Measurements from ENCODE around the gene LLPH. TPM values are rescaled to one million over a fixed set of nuclear protein-coding genes. Genes with fewer than 3 reads are reported as not detected.

Gene LLPH
- total RNA-seq (2016; rRNA removed; fragmentation: Illumina TruSeq; extraction: Trizol) (25.6 and 38.6 TPM in 2 replicates), polyA plus RNA-seq (2011; rRNA removed) (3.7 and 4.2 TPM in 2 replicates), polyA minus RNA-seq (2011; rRNA and poly(A)+ RNA removed; ENCODE audit: low replicate concordance) (1.2 and 2.7 TPM in 2 replicates), Bru-seq, nascent RNA (percentile 73 among the genes with signal in this experiment), BruChase-seq, experiment 1, labeled RNA remaining after a 6-hour chase (percentile 81 among the genes with signal in this experiment), BruChase-seq, experiment 2, labeled RNA remaining after a 2-hour chase (percentile 78 among the genes with signal in this experiment)
- 5.4 and 7.8 TPM in 2 replicates for total RNA-seq (2016; cell fraction: cytosol; rRNA removed; fragmentation: Illumina TruSeq; extraction: Trizol; ENCODE audit: low read depth)
- total RNA-seq (2016; cell fraction: insoluble cytoplasmic fraction; rRNA removed; fragmentation: Illumina TruSeq; extraction: Trizol): 22.4 and 38.8 TPM in 2 replicates
- 7.7 and 9.0 TPM in 2 replicates for total RNA-seq (2016; cell fraction: membrane; rRNA removed; fragmentation: Illumina TruSeq; extraction: Trizol)
- total RNA-seq (2016; cell fraction: nucleus; rRNA removed; fragmentation: Illumina TruSeq; extraction: Trizol): 9.0 and 10.8 TPM in 2 replicates
- 1.4 and 3.0 TPM in 2 replicates for polyA plus RNA-seq (2011; cell fraction: cytosol; rRNA removed)
- polyA plus RNA-seq (2011; cell fraction: nucleus; rRNA removed): 0.72 and 0.88 TPM in 2 replicates
- 15.8 and 20.3 TPM in 2 replicates for polyA plus RNA-seq (2012)
- 10.1 and 12.2 TPM in 2 replicates for polyA plus RNA-seq (2016; cell fraction: cytosol; fragmentation: Illumina TruSeq; extraction: Trizol; ENCODE audit: low read depth)
- 58.6 and 68.8 TPM in 2 replicates for polyA plus RNA-seq (2016; cell fraction: insoluble cytoplasmic fraction; fragmentation: Illumina TruSeq; extraction: Trizol; ENCODE audit: low read depth)
- 10.8 and 11.9 TPM in 2 replicates for polyA plus RNA-seq (2016; cell fraction: membrane; fragmentation: Illumina TruSeq; extraction: Trizol; ENCODE audit: low read depth)
- polyA plus RNA-seq (2016; cell fraction: nucleus; fragmentation: Illumina TruSeq; extraction: Trizol; ENCODE audit: insufficient read depth, low read depth): 21.3 and 22.5 TPM in 2 replicates
- 0.97 and 1.2 TPM in 2 replicates for polyA minus RNA-seq (2011; cell fraction: cytosol; rRNA and poly(A)+ RNA removed)
- 4.4 and 4.6 TPM in 2 replicates for polyA minus RNA-seq (2011; cell fraction: nucleus; rRNA and poly(A)+ RNA removed)
- long read RNA-seq, experiment 1, full-length matches to known transcripts: 26 of 26 reads
- long read RNA-seq, experiment 1, partial matches to known transcripts: 0 of 26 reads
- long read RNA-seq, experiment 1, other reads (novel, unspliced or antisense): 0 of 26 reads
- long read RNA-seq, experiment 2, full-length matches to known transcripts: 26 of 44 reads
- long read RNA-seq, experiment 2, partial matches to known transcripts: 0 of 44 reads
- long read RNA-seq, experiment 2, other reads (novel, unspliced or antisense): 18 of 44 reads

- ChIA-PET POLR2A (interaction anchor here (0.9 to 2.2 kb wide), 6 partner anchors 9 to 104 kb away, joined by 3 to 33 read pairs (median 4); partner anchors contain the start of gene TMBIM4), CTCF (ENCODE audit: low intra/inter-chr PET ratio, low total read pairs) (no interaction called here)
- ATAC-seq (peak; percentile 98), FAIRE-seq (peak; percentile 75), DNase-seq (ENCODE audit: low spot score) (peak; percentile 88)
- Histone ChIP-seq H3K4me1 (ENCODE audit: insufficient read depth, low read length) (peaks cover 42% of the 10 kb centered on the region), H3K27ac (ENCODE audit: extremely low read length, insufficient read depth, low read length) (peak within 1 kb of the TSS; percentile 69), H3K79me2 (ENCODE audit: insufficient read depth, low read length) (peaks cover 31% of the 10 kb centered on the region), H4K20me1 (ENCODE audit: insufficient read depth, low read length) (no peaks in the 10 kb centered on the region), H3K4me3 (replicated peaks in 1 of 3; ENCODE audit: insufficient read depth in 1 of 3, low read depth in 2 of 3, low read length in 3 of 3) (peak within 1 kb of the TSS; percentile 91 to 97 (median 93)), H2AFZ (ENCODE audit: low read length) (peak within 1 kb of the TSS; percentile 97), H3K9ac (ENCODE audit: insufficient read depth, low read depth, low read length) (peak within 1 kb of the TSS; percentile 89), H3K27me3 (ENCODE audit: control insufficient read depth in 1 of 2, insufficient read depth in 2 of 2, low read length in 2 of 2) (no peaks in the 10 kb centered on the region; a peak in 1 of 5 replicates), H3K36me3 (replicated peaks in 1 of 2; ENCODE audit: control insufficient read depth in 1 of 2, insufficient read depth in 2 of 2, low read length in 2 of 2) (peaks cover 4 to 20% of the 10 kb centered on the region in 2 experiments), H3K4me2 (ENCODE audit: low read depth, low read length) (peak within 1 kb of the TSS; percentile 82), H3K9me3 (ENCODE audit: low read length) (no peaks in the 10 kb centered on the region)
- WGBS (ENCODE audit: low lambda C conversion rate): under 1% methylated on average over 37 of the region's 49 CpGs
- intact Hi-C loops (cut with micrococcal nuclease; ENCODE audit: unreplicated experiment) (loop anchor here (5.0 kb wide), 1 partner anchor 37 kb away; the partner anchor contains the start of gene TMBIM4), in situ Hi-C loops (cut with HindIII; ENCODE audit: extremely low pct_ligation_motif_present, low pct_unique_long_range_greater_than_20kb) (no loop called here)
- TSS peak; percentile 81 for BruUV-seq (replicated peaks)
- TF ChIP-seq PAXIP1 (CRISPR knock-in tag; conservative IDR thresholded peaks at IDR 0.05) (no peak), ZNF256 (CRISPR knock-in tag; conservative IDR thresholded peaks at IDR 0.05) (no peak), YEATS4 (CRISPR knock-in tag; IDR thresholded peaks at IDR 0.05; ENCODE audit: borderline replicate concordance) (peak; percentile 74; the same call in 1 of the 2 replicates), ZBTB3 (CRISPR knock-in tag; IDR thresholded peaks at IDR 0.05; ENCODE audit: borderline replicate concordance, low read depth) (no peak), PREB (CRISPR knock-in tag; IDR thresholded peaks at IDR 0.05) (no peak), ZC3H13 (CRISPR knock-in tag; IDR thresholded peaks at IDR 0.05) (no peak; the same call in 1 of the 2 replicates), ATRX (CRISPR knock-in tag; IDR thresholded peaks at IDR 0.05; ENCODE audit: borderline replicate concordance) (no peak)
Observed at GRCh38 chr12:66130267-66131066, at the start of gene LLPH. TSS of gene LLPH (minus strand) at chr12:66130750. CDS start at chr12:66129106, 1,644 bp downstream.
